Gastrocnemius medialis (tissue), 4 donors: Measurements from ENCODE around the gene FMNL3. TPM values are rescaled to one million over a fixed set of nuclear protein-coding genes. Genes with fewer than 3 reads are reported as not detected.

Experiments
- ATAC-seq, 2 donors: fragments of 150-250 bp; one replicate each; pipeline ENCODE4 v1.9.1; 2016
- DNase-seq, 2 donors: peaks; one replicate each; pipeline ENCODE4 v3.0.0-alpha.2; 2019
- H3K27ac ChIP-seq, 4 donors: fragments of 200-600 bp; sonication (generic); 1 replicate in 1 of 4; 2 replicates in 3 of 4; pipeline ENCODE4 v1.5.1; 2016 to 2018; ENCODE audit warnings: mild to moderate bottlenecking in 2 of 4, moderate library complexity in 1 of 4
- H3K27me3 ChIP-seq, 3 donors: fragments of 200-600 bp; sonication (generic) in 2 of 3; 1 replicate in 1 of 3; 2 replicates in 2 of 3; pipeline versions ENCODE4 v1.5.1 to v1.6.0; 2016 to 2019; ENCODE audit warnings: mild to moderate bottlenecking in 1 of 3, moderate library complexity in 1 of 3
- H3K36me3 ChIP-seq, 2 donors: fragments of 200-600 bp; sonication (generic) in 1 of 2; one replicate each; pipeline ENCODE4 v1.5.1; 2017 to 2018
- H3K4me1 ChIP-seq, 2 donors: fragments of 200-600 bp; sonication (generic) in 1 of 2; one replicate each; pipeline ENCODE4 v1.5.1; 2016 to 2017; ENCODE audit warnings: mild to moderate bottlenecking in 2 of 2
- H3K4me3 ChIP-seq, 4 donors: fragments of 200-600 bp; sonication (generic) in 3 of 4; 1 replicate in 1 of 4; 2 replicates in 3 of 4; pipeline ENCODE4 v1.5.1; 2016 to 2019; ENCODE audit warnings: mild to moderate bottlenecking in 2 of 4
- H3K9me3 ChIP-seq, 3 donors: fragments of 200-600 bp; sonication (generic) in 2 of 3; 1 replicate in 1 of 3; 2 replicates in 2 of 3; pipeline ENCODE4 v1.5.1; 2016 to 2019
- CTCF ChIP-seq, 5 experiments: fragments of 450-650 bp in 3 of 5; fragments of 200-600 bp in 2 of 5; sonication (generic) in 2 of 5; IDR thresholded peaks in 4 of 5; conservative IDR thresholded peaks in 1 of 5; 1 replicate in 4 of 5; 2 replicates in 1 of 5; pipeline ENCODE4 v1.5.1; 2016 to 2019; ENCODE audit warnings: antibody characterized with exemption in 5 of 5, mild to moderate bottlenecking in 3 of 5, moderate library complexity in 3 of 5
- POLR2A ChIP-seq, 2 donors: fragments of 450-650 bp; IDR thresholded peaks; one replicate each; pipeline ENCODE4 v1.6.1; 2017; ENCODE audit warnings: antibody characterized with exemption in 2 of 2, mild to moderate bottlenecking in 2 of 2, moderate library complexity in 2 of 2
- in situ Hi-C, 4 donors: fragments of 200-750 bp; cut with MboI; loops; one replicate each; pipeline versions ENCODE4 v1.15.0 to v1.8.0; 2017; ENCODE audit warnings: low sequenced_read_pairs in 4 of 4
- intact Hi-C: fragments of 100-400 bp; cut with DNase I; formaldehyde crosslinking; loops from one replicate; pipeline ENCODE4 v1.15.1; 2023; ENCODE audit warnings: low total_unique reads
- total RNA-seq, 4 donors: library from RNA; depleted of rRNA; stranded (reverse); fragments of >200 nt; gene quantifications; one replicate each; pipeline versions ENCODE4 v1.1.0 to v1.2.3, GENCODE V29; 2016

The FMNL3 gene
- total RNA-seq, 4 donors from 2014 or later: 2.0 to 5.5 (median 4.9) TPM

DNA sequence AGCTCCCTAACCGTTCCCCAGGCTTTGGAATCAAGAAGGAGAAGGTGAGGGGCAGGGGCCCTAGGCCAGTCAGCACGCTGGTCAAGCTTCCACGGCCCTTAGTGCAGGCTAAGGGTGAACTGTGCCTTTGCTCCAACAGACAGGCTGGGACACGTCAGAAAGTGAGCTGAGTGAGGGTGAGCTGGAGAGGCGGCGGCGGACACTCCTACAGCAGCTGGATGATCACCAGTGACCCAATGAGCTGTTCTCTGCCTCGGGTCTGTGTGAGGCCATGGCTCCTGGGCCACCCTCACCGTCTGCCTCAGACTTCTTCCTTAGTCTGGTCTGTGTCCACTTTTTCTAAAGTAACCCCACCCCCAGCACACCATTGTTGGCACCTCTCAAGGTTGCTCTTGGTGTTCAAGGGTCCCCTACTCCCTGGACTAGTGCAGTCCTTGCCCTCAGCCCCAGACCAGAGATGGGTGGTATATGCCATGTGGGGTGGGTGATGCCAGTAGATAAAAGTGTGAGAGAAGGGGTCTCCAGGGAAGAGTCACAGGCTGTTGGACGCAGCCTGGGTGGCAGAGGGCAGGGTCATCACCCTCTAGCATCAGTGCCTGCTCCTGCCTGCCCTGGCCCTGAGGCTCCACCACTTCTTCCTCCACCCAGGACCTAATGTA lies 63.1 kb downstream of the FMNL3 start:
- intact Hi-C loops (loop anchor here (1.0 kb wide), 1 partner anchor 63 kb away; the partner anchor contains the start of gene FMNL3), in situ Hi-C loops (loop anchor here (5.0 kb wide), 1 partner anchor 63 kb away; the partner anchor contains the start of gene FMNL3 (in 4 of the 4))
- Histone ChIP-seq H3K36me3 (peaks cover 0 to 46% of the 10 kb centered on the region in 2 donors), H3K4me1 (peaks cover 22 to 34% of the 10 kb centered on the region in 2 donors), H3K9me3 (no peaks in the 10 kb centered on the region), H3K27me3 (no peaks in the 10 kb centered on the region), H3K27ac (no peak overlapping the region), H3K4me3 (no peak overlapping the region)
- TF ChIP-seq POLR2A (IDR thresholded peaks at IDR 0.05): no peak
- no peak for TF ChIP-seq CTCF (IDR thresholded peaks at IDR 0.05 in 4 of 5, conservative IDR thresholded peaks at IDR 0.05 in 1 of 5)
- DNase-seq: no peak
- ATAC-seq: peak in 1 of 2 donors; percentile 12

- no peak for TF ChIP-seq CTCF (IDR thresholded peaks at IDR 0.05 in 4 of 5, conservative IDR thresholded peaks at IDR 0.05 in 1 of 5)
- TF ChIP-seq POLR2A (IDR thresholded peaks at IDR 0.05): no peak
- H3K9me3 ChIP-seq: no peaks in the 10 kb centered on the region
- DNase-seq: no peak
- no peak overlapping the region for H3K27ac ChIP-seq
- no peak overlapping the region for H3K4me3 ChIP-seq
- no peaks in the 10 kb centered on the region for H3K27me3 ChIP-seq
- no peak for ATAC-seq
- in situ Hi-C loops: loop anchor here (5.0 kb wide), 1 partner anchor 64 kb away; the partner anchor contains the start of gene FMNL3 (in 4 of the 4)
- intact Hi-C loops: no loop called here
- H3K36me3 ChIP-seq: peaks cover 0 to 49% of the 10 kb centered on the region in 2 donors
- H3K4me1 ChIP-seq: peaks cover 12 to 31% of the 10 kb centered on the region in 2 donors
Measured at GRCh38 chr12:49643135-49643534, 64.1 kb downstream of the FMNL3 start.

- TF ChIP-seq CTCF (IDR thresholded peaks at IDR 0.05 in 4 of 5, conservative IDR thresholded peaks at IDR 0.05 in 1 of 5) (no peak), POLR2A (IDR thresholded peaks at IDR 0.05) (no peak)
- H3K27ac ChIP-seq: no peak overlapping the region
- no peak overlapping the region for H3K4me3 ChIP-seq
- in situ Hi-C loops (loop anchor here (5.0 kb wide), 1 partner anchor 65 kb away; the partner anchor contains the start of gene FMNL3 (in 4 of the 4)), intact Hi-C loops (no loop called here)
- no peaks in the 10 kb centered on the region for H3K27me3 ChIP-seq
- peak in 1 of 2 donors; percentile 4 for DNase-seq
- ATAC-seq: no peak
- peaks cover 0 to 54% of the 10 kb centered on the region in 2 donors for H3K36me3 ChIP-seq
- H3K9me3 ChIP-seq: no peaks in the 10 kb centered on the region
- H3K4me1 ChIP-seq: peaks cover 11 to 23% of the 10 kb centered on the region in 2 donors
Measured at GRCh38 chr12:49642370-49642802, 64.8 kb downstream of the FMNL3 start.

DNA sequence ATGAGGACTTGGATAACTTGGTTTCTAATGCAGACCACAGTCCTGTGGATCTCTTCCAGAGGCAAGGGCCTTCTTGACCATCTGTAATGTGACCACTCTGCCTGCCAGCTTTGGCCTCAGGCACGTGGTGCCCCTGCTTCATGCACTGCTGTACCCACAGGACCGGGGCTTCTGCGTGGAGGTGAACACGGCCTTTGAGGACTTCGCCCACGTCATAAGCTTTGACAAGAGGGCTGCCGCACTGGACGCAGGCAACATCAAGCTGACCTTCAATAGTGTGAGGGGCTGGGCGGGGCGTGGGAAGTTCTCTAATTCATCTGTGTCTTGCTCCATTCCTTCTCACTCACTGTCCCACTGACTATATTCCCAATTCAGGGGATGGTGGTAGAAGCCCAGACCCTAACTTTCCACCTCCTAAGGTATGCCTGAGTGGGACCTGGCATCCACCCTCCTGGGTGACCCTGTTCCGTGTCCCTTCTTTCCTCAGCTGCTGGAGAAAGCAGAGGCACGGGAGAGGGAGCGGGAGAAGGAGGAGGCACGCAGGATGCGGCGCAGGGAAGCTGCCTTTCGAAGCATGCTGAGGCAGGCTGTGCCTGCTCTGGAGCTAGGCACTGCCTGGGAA lies 65.3 kb downstream of the FMNL3 start:
- Histone ChIP-seq H3K36me3 (peaks cover 0 to 54% of the 10 kb centered on the region in 2 donors), H3K9me3 (no peaks in the 10 kb centered on the region), H3K27ac (no peak overlapping the region), H3K4me3 (no peak overlapping the region), H3K4me1 (peaks cover 16 to 19% of the 10 kb centered on the region in 2 donors), H3K27me3 (no peaks in the 10 kb centered on the region)
- TF ChIP-seq CTCF (IDR thresholded peaks at IDR 0.05 in 4 of 5, conservative IDR thresholded peaks at IDR 0.05 in 1 of 5) (no peak), POLR2A (IDR thresholded peaks at IDR 0.05) (no peak)
- in situ Hi-C loops: loop anchor here (5.0 kb wide), 1 partner anchor 65 kb away; the partner anchor contains the start of gene FMNL3 (in 4 of the 4)
- DNase-seq (peak in 1 of 2 donors; percentile 11), ATAC-seq (no peak)
- intact Hi-C loops: no loop called here
